ENCODE measurements around the gene ITGA11.

GRCh38 chr15:68449389-68449788 lies 17.4 kb upstream of the ITGA11 start:
- TF ChIP-seq CTCF (IDR thresholded peaks at IDR 0.05; ENCODE audit: low read length) = no peak
- no peak for TF ChIP-seq EZH2 (IDR thresholded peaks at IDR 0.05; ENCODE audit: borderline replicate concordance, low read length)

Measured in OCI-LY1 (cell line).